Coronary artery (tissue), 2 donors: ENCODE data around the gene DSE.
A peak's percentile ranks its signal among the peaks of the same experiment; 100 is the strongest.

Experiments
- DNase-seq: peaks from one replicate; pipeline ENCODE4 v3.0.0-alpha.2; 2017; ENCODE audit warnings: low spot score
- H3K27ac ChIP-seq, 2 donors: fragments of 200-600 bp; sonication (generic); one replicate each; pipeline ENCODE4 v1.5.1; 2016 to 2019
- H3K4me3 ChIP-seq: fragments of 200-600 bp; sonication (generic); 2 replicates; pipeline ENCODE4 v1.5.1; 2016; ENCODE audit warnings: mild to moderate bottlenecking, moderate library complexity
- CTCF ChIP-seq: fragments of 200-600 bp; sonication (generic); IDR thresholded peaks from one replicate; pipeline ENCODE4 v1.5.1; 2019; ENCODE audit warnings: antibody characterized with exemption

DSE gene

DNA sequence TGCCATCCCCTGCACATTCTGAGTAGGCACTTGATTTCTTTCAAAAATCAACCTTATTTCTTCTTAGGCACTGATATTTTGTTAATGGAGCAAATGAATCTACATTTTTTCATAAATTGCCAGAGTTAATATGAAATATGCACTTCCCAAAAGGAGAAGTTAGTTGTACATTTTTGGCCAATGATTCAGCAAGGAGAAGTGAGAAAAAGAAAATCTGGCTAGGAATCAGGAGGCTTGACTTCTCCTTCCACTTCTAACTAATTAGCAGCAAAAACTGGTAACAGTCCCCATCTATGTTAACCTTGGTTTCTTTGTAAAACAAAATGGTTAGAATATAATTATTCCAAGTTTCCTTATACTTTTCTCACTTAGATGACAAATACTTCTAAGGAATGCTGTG, 7.0 kb upstream of the DSE start:
- Histone ChIP-seq H3K4me3 (no peak overlapping the region), H3K27ac (peak overlapping the region in 1 of 2 donors; percentile 45)
- TF ChIP-seq CTCF, result no peak

GRCh38 chr6:116364321-116364720, 6.4 kb upstream of the DSE start:
- H3K27ac ChIP-seq, result peak overlapping the region in 1 of 2 donors; percentile 24
- no peak for TF ChIP-seq CTCF
- H3K4me3 ChIP-seq, result no peak overlapping the region
- DNase-seq, result no peak

More for the DNA sequence above, 7.0 kb upstream of the DSE start:
- DNase-seq, result no peak

- no peak for TF ChIP-seq CTCF
- DNase-seq, result no peak
- H3K27ac ChIP-seq, result no peak overlapping the region
Observed at GRCh38 chr6:116365743-116366142, 5.0 kb upstream of the DSE start.

DNA sequence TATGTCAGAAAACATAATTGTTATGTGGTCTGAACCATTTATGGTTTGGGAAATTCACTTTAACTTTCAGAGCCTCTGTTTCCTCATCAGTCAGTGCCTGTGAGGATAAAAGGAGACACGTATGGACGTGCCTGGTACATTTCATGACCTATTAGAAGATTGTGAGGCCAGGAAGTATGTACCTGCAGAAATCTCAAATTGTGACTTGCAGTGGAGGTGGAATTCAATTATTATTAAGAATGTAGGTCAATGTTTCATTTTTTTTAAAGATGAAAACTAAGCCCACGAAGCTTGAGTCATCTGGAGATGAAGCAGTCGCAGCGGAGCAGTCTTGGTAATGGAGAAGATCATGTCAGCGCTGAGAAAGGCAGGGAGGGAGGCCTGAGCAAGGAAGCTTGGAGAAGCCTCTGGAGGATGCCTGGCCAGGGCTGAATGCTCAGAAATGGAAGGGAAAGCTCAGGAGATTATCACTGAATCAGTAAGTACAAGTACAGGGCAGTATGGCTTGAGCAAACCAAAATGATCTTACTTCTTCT, 3.9 kb upstream of the DSE start:
- no peak for TF ChIP-seq CTCF
- Histone ChIP-seq H3K27ac (no peak overlapping the region), H3K4me3 (no peak overlapping the region)
- DNase-seq, result no peak

More at GRCh38 chr6:116365743-116366142, 5.0 kb upstream of the DSE start:
- H3K4me3 ChIP-seq, result no peak overlapping the region

DNA sequence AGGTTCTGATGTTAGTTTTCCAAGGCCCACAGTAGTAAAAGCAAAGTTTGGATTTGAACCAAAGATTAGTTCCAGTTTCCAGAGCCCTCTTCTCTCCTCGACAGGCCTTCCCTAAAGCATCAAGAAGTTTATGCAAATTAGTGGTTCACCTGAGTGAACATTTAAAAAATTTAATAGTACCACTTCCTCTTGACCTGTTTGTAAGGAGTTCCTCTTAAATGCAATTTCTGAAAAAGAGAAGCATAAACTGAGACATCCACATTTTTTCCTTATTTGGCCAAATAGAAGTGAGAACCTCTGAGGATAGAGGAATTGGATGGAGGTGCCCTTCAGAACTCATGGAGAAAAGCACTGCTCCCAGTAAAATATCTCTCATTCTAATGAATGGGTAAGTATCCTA, 1.2 kb upstream of the DSE start:
- H3K4me3 ChIP-seq, result peak overlapping the region; percentile 87

GRCh38 chr6:116369964-116370759, 585 bp upstream of the DSE start:
- no peak for DNase-seq
- peak overlapping the region; percentile 87 for H3K4me3 ChIP-seq
- no peak for TF ChIP-seq CTCF

More for the DNA sequence above, 1.2 kb upstream of the DSE start:
- no peak for TF ChIP-seq CTCF
- DNase-seq, result no peak
- H3K27ac ChIP-seq, result peak overlapping the region; percentile 93 to 96

More at GRCh38 chr6:116369964-116370759, 585 bp upstream of the DSE start:
- peak overlapping the region; percentile 93 to 96 for H3K27ac ChIP-seq
